Neural cell (in vitro differentiated cells): Measurements from ENCODE around the gene OR51L1. TPM values are rescaled to one million over a fixed set of nuclear protein-coding genes. Genes with fewer than 3 reads are reported as not detected.

Experiments
- H2AFZ ChIP-seq: fragments of 200-600, 300-800 bp; sonication (generic), shearing (Covaris generic); 2 replicates; pipeline ENCODE4 v1.6.0; 2014; ENCODE audit warnings: low read depth, mild to moderate bottlenecking, antibody characterized with exemption, low read length, moderate library complexity
- H3F3A ChIP-seq: fragments of 200-600 bp; shearing (Covaris generic); 2 replicates; pipeline ENCODE4 v1.6.1; 2016; ENCODE audit warnings: mild to moderate bottlenecking, moderate library complexity, mixed read lengths, antibody characterized with exemption, low read length; ENCODE audit not compliant: insufficient read depth, poor library complexity, severe bottlenecking
- H3K27ac ChIP-seq: fragments of 200-600, 300-800 bp; sonication (generic), shearing (Covaris generic); 2 replicates; pipeline ENCODE4 v1.5.1; 2014; ENCODE audit warnings: mild to moderate bottlenecking, low read length, moderate library complexity
- H3K27me3 ChIP-seq: fragments of 300-800, 200-600 bp; sonication (generic), shearing (Covaris generic); 2 replicates; pipeline ENCODE4 v1.6.0; 2014; ENCODE audit warnings: mild to moderate bottlenecking, low read depth, low read length, moderate library complexity; ENCODE audit not compliant: insufficient read depth
- H3K36me3 ChIP-seq: fragments of 300-800, 200-600 bp; sonication (generic), shearing (Covaris generic); 2 replicates; pipeline ENCODE4 v1.5.1; 2014; ENCODE audit warnings: mild to moderate bottlenecking, antibody characterized with exemption, low read length, moderate library complexity; ENCODE audit not compliant: insufficient read depth
- H3K4me2 ChIP-seq: fragments of 300-800, 200-600 bp; sonication (generic), shearing (Covaris generic); 2 replicates; pipeline ENCODE4 v1.6.0; 2014; ENCODE audit warnings: mild to moderate bottlenecking, low read length
- H3K4me3 ChIP-seq: fragments of 300-800, 200-600 bp; sonication (generic), shearing (Covaris generic); 2 replicates; pipeline ENCODE4 v1.5.1; 2014; ENCODE audit warnings: mild to moderate bottlenecking, low read length, moderate library complexity
- H3K79me2 ChIP-seq: fragments of 200-600 bp; shearing (Covaris generic); replicated peaks from 2 replicates; pipeline ENCODE4 v1.6.0; 2014; ENCODE audit warnings: mild to moderate bottlenecking, low read length, moderate library complexity; ENCODE audit not compliant: insufficient read depth
- H3K9ac ChIP-seq: fragments of 300-800, 200-600 bp; sonication (generic), shearing (Covaris generic); 2 replicates; pipeline ENCODE4 v1.6.1; 2016; ENCODE audit warnings: mild to moderate bottlenecking, low read length, mixed read lengths
- H3K9me2 ChIP-seq: fragments of 200-600 bp; shearing (Covaris generic); 2 replicates; pipeline ENCODE4 v1.6.1; 2016; ENCODE audit warnings: mild to moderate bottlenecking, low read length, mixed read lengths; ENCODE audit not compliant: insufficient read depth
- H3K9me3 ChIP-seq: fragments of 200-600, 300-800 bp; sonication (generic), shearing (Covaris generic); 2 replicates; pipeline ENCODE4 v1.6.1; 2016; ENCODE audit warnings: mild to moderate bottlenecking, mixed run types, low read length, moderate library complexity, mixed read lengths
- H4K20me1 ChIP-seq: fragments of 200-600 bp; shearing (Covaris generic); 2 replicates; pipeline ENCODE4 v1.6.1; 2016; ENCODE audit warnings: mild to moderate bottlenecking, mixed run types; ENCODE audit not compliant: insufficient read depth
- EP300 ChIP-seq: fragments of 450-650 bp; conservative IDR thresholded peaks from 2 replicates; pipeline ENCODE4 v1.6.1; 2014; ENCODE audit warnings: antibody characterized with exemption, mild to moderate bottlenecking, moderate library complexity; ENCODE audit not compliant: poor library complexity, severe bottlenecking
- EZH2 ChIP-seq: fragments of 200-600, 300-800 bp; shearing (Covaris generic), sonication (generic); IDR thresholded peaks from 2 replicates; pipeline ENCODE4 v1.6.1; 2014; ENCODE audit warnings: antibody characterized with exemption, low read length, borderline replicate concordance, mild to moderate bottlenecking; ENCODE audit not compliant: insufficient read depth, poor library complexity, severe bottlenecking
- MXI1 ChIP-seq: fragments of 450-650 bp; conservative IDR thresholded peaks from 2 replicates; pipeline ENCODE4 v1.6.1; 2014; ENCODE audit warnings: antibody characterized with exemption, mild to moderate bottlenecking; ENCODE audit not compliant: poor library complexity, severe bottlenecking
- POLR2AphosphoS5 ChIP-seq: IDR thresholded peaks from 2 replicates; pipeline ENCODE4 v1.6.1; 2012
- RAD21 ChIP-seq: fragments of 450-650 bp; conservative IDR thresholded peaks from 2 replicates; pipeline ENCODE4 v1.6.1; 2014; ENCODE audit warnings: antibody characterized with exemption, mild to moderate bottlenecking, moderate library complexity
- REST ChIP-seq: IDR thresholded peaks from 2 replicates; pipeline ENCODE4 v1.6.1; 2012; ENCODE audit warnings: borderline replicate concordance
- SMC3 ChIP-seq: fragments of 450-650 bp; conservative IDR thresholded peaks from 2 replicates; pipeline ENCODE4 v1.6.1; 2014; ENCODE audit warnings: antibody characterized with exemption, mild to moderate bottlenecking, moderate library complexity; ENCODE audit not compliant: poor library complexity
- TAF1 ChIP-seq: IDR thresholded peaks from 2 replicates; pipeline ENCODE4 v1.6.1; 2012; ENCODE audit warnings: low read depth
- polyA plus RNA-seq: library from polyadenylated mRNA; depleted of rRNA; stranded (reverse); fragments of >200 nt; gene quantifications from 2 replicates; pipeline ENCODE4 v1.2.3, GENCODE V29; 2014
- TF ChIP-seq, protein P1 (sequence below): fragments of 450-650 bp; IDR thresholded peaks from 2 replicates; pipeline ENCODE4 v1.5.1; 2014; ENCODE audit warnings: antibody characterized with exemption, mild to moderate bottlenecking, moderate library complexity; ENCODE audit not compliant: poor library complexity, severe bottlenecking

Gene OR51L1
- polyA plus RNA-seq, 1 donor from 2014 or later, result not detected

GRCh38 chr11:4957396-4957795 lies 37.3 kb upstream of the OR51L1 start:
- Histone ChIP-seq H3K36me3 (no peaks in the 10 kb centered on the region), H3F3A (no peaks in the 10 kb centered on the region), H3K4me2 (no peak overlapping the region), H4K20me1 (no peaks in the 10 kb centered on the region), H3K79me2 (no peaks in the 10 kb centered on the region), H3K27ac (no peak overlapping the region), H3K4me3 (no peak overlapping the region), H3K9ac (no peak overlapping the region), H3K9me2 (no peaks in the 10 kb centered on the region), H3K27me3 (no peaks in the 10 kb centered on the region), H3K9me3 (no peaks in the 10 kb centered on the region), H2AFZ (no peak overlapping the region)
- TF ChIP-seq EP300 (no peak), REST (no peak), RAD21 (no peak), MXI1 (no peak), POLR2AphosphoS5 (no peak), TAF1 (no peak), SMC3 (no peak), EZH2 (no peak)
- TF ChIP-seq, protein P1, sequence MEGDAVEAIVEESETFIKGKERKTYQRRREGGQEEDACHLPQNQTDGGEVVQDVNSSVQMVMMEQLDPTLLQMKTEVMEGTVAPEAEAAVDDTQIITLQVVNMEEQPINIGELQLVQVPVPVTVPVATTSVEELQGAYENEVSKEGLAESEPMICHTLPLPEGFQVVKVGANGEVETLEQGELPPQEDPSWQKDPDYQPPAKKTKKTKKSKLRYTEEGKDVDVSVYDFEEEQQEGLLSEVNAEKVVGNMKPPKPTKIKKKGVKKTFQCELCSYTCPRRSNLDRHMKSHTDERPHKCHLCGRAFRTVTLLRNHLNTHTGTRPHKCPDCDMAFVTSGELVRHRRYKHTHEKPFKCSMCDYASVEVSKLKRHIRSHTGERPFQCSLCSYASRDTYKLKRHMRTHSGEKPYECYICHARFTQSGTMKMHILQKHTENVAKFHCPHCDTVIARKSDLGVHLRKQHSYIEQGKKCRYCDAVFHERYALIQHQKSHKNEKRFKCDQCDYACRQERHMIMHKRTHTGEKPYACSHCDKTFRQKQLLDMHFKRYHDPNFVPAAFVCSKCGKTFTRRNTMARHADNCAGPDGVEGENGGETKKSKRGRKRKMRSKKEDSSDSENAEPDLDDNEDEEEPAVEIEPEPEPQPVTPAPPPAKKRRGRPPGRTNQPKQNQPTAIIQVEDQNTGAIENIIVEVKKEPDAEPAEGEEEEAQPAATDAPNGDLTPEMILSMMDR, result no peak

- Histone ChIP-seq H3K36me3 (no peaks in the 10 kb centered on the region), H4K20me1 (no peaks in the 10 kb centered on the region), H3F3A (no peaks in the 10 kb centered on the region), H3K9me2 (no peaks in the 10 kb centered on the region), H3K9me3 (no peaks in the 10 kb centered on the region), H3K9ac (no peak overlapping the region), H3K27ac (no peak overlapping the region), H3K4me2 (no peak overlapping the region), H2AFZ (no peak overlapping the region), H3K27me3 (no peaks in the 10 kb centered on the region), H3K4me3 (no peak overlapping the region), H3K79me2 (no peaks in the 10 kb centered on the region)
- no peak for TF ChIP-seq MXI1
- TF ChIP-seq, protein P1, result no peak
- no peak for TF ChIP-seq POLR2AphosphoS5
- TF ChIP-seq EZH2, result no peak
- no peak for TF ChIP-seq TAF1
- no peak for TF ChIP-seq EP300
- no peak for TF ChIP-seq RAD21
- no peak for TF ChIP-seq REST
- TF ChIP-seq SMC3, result no peak
Observed at GRCh38 chr11:4960877-4961276, 33.8 kb upstream of the OR51L1 start.
